Natural killer cell (primary cell): ENCODE data around the gene ADGRB2. TPM values are rescaled to one million over a fixed set of nuclear protein-coding genes. Genes with fewer than 3 reads are reported as not detected.

Experiments
- ATAC-seq, 3 donors: fragments of 150-1000 bp in 2 of 3; fragments of 200-7000 bp in 1 of 3; cut with Tn5 transposase; 1 replicate in 1 of 3; 2 replicates in 2 of 3; pipeline ENCODE4 v1.10.0; 2021; ENCODE audit warnings: mild to moderate bottlenecking in 2 of 3, moderate library complexity in 2 of 3
- DNase-seq, 2 donors: peaks; one replicate each; pipeline versions ENCODE4 v3.0.0 to v3.0.0-alpha.2; 2013 to 2021; ENCODE audit warnings: mixed read lengths in 1 of 2
- H3K27ac ChIP-seq: one replicate; pipeline ENCODE4 v1.5.1; 2013; ENCODE audit warnings: mild to moderate bottlenecking, low read length
- H3K27me3 ChIP-seq: one replicate; pipeline ENCODE4 v1.6.1; 2013; ENCODE audit warnings: low read length; ENCODE audit not compliant: control insufficient read depth, insufficient read depth
- H3K36me3 ChIP-seq: one replicate; pipeline ENCODE4 v1.6.1; 2013; ENCODE audit warnings: low read length; ENCODE audit not compliant: control insufficient read depth, insufficient read depth
- H3K4me1 ChIP-seq: one replicate; pipeline ENCODE4 v1.6.1; 2013; ENCODE audit warnings: low read length; ENCODE audit not compliant: control insufficient read depth, insufficient read depth
- H3K4me3 ChIP-seq: one replicate; pipeline ENCODE4 v1.5.1; 2013; ENCODE audit warnings: low read length
- H3K9me3 ChIP-seq: one replicate; pipeline ENCODE4 v1.6.1; 2013; ENCODE audit warnings: low read length; ENCODE audit not compliant: control insufficient read depth, insufficient read depth
- H3K27ac Mint-ChIP-seq, 2 donors: one replicate each; pipeline ENCODE4 v1.8.0; 2022; ENCODE audit warnings: mild to moderate bottlenecking in 2 of 2, mixed read lengths in 2 of 2, moderate library complexity in 1 of 2
- H3K27me3 Mint-ChIP-seq, 2 donors: one replicate each; pipeline ENCODE4 v1.8.0; 2022; ENCODE audit warnings: low read depth in 2 of 2, mixed read lengths in 2 of 2
- H3K36me3 Mint-ChIP-seq: one replicate; pipeline ENCODE4 v1.8.0; 2022; ENCODE audit warnings: mixed read lengths
- H3K4me1 Mint-ChIP-seq, 2 donors: one replicate each; pipeline ENCODE4 v1.8.0; 2022; ENCODE audit warnings: mixed read lengths in 2 of 2
- H3K4me3 Mint-ChIP-seq: one replicate; pipeline ENCODE4 v1.8.0; 2022; ENCODE audit warnings: mild to moderate bottlenecking, moderate library complexity, mixed read lengths
- H3K9me3 Mint-ChIP-seq, 2 donors: one replicate each; pipeline ENCODE4 v1.8.0; 2022; ENCODE audit warnings: mixed read lengths in 2 of 2
- WGBS: methylation state at CpG from one replicate; pipeline ENCODE4 v1.1.7; 2013; ENCODE audit warnings: missing lambda C conversion rate; ENCODE audit not compliant: insufficient coverage; 5-methylcytosine and 5-hydroxymethylcytosine counted together
- intact Hi-C: fragments of 100-400 bp; cut with micrococcal nuclease; formaldehyde crosslinking; loops from one replicate; pipeline ENCODE4 v1.14.2; 2022
- total RNA-seq, 4 donors: library from RNA; stranded (reverse); fragments of 120-200 nt in 1 of 4; gene quantifications; one replicate each; pipeline versions ENCODE4 v1.2.3 to v1.2.4, GENCODE V29; 2013 to 2022
- TF ChIP-seq, protein P1 (sequence below): fragments of 200-600 bp; IDR thresholded peaks from one replicate; pipeline ENCODE4 v1.8.0; 2022; ENCODE audit warnings: antibody characterized with exemption

Gene ADGRB2
- total RNA-seq, 3 donors from 2014 or later (not counting 1 experiment from before 2014, with no cell fraction given): 7.6 to 19.9 (median 12.8) TPM

DNA sequence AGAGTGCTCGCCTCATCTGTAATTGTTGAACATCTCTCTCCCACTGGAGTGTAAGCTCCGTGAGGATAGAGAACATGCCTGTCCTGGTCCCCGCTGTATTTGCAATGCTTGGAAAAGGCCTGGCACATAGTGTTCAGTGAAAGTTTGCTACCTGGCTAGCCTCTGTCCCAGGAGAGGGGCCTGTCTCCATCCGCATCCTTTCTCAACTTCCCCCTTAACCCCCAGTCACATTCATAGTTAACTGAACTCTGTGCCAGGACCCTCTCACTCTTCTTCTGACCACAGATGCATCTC is 36.5 kb upstream of the ADGRB2 start:
- Histone ChIP-seq H3K36me3 (no peaks in the 10 kb centered on the region), H3K27ac (no peak overlapping the region), H3K4me1 (no peaks in the 10 kb centered on the region), H3K27me3 (no peaks in the 10 kb centered on the region), H3K9me3 (no peaks in the 10 kb centered on the region), H3K4me3 (no peak overlapping the region)
- Mint-ChIP-seq H3K9me3 (no peaks in the 10 kb centered on the region), H3K27me3 (peaks cover 0 to 9% of the 10 kb centered on the region in 2 donors), H3K4me3 (no peak overlapping the region), H3K4me1 (peaks cover 4 to 9% of the 10 kb centered on the region in 2 donors), H3K36me3 (no peaks in the 10 kb centered on the region), H3K27ac (no peak overlapping the region)
- intact Hi-C loops: no loop called here
- 93% methylated on average over 4 of the region's 4 CpGs for whole genome bisulfite sequencing
- TF ChIP-seq, protein P1, sequence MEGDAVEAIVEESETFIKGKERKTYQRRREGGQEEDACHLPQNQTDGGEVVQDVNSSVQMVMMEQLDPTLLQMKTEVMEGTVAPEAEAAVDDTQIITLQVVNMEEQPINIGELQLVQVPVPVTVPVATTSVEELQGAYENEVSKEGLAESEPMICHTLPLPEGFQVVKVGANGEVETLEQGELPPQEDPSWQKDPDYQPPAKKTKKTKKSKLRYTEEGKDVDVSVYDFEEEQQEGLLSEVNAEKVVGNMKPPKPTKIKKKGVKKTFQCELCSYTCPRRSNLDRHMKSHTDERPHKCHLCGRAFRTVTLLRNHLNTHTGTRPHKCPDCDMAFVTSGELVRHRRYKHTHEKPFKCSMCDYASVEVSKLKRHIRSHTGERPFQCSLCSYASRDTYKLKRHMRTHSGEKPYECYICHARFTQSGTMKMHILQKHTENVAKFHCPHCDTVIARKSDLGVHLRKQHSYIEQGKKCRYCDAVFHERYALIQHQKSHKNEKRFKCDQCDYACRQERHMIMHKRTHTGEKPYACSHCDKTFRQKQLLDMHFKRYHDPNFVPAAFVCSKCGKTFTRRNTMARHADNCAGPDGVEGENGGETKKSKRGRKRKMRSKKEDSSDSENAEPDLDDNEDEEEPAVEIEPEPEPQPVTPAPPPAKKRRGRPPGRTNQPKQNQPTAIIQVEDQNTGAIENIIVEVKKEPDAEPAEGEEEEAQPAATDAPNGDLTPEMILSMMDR: no peak
- ATAC-seq (no peak), DNase-seq (no peak)

- intact Hi-C loops: no loop called here
- H3K27ac ChIP-seq: no peak overlapping the region
- H3K27me3 Mint-ChIP-seq: peaks cover 0 to 9% of the 10 kb centered on the region in 2 donors
- no peak overlapping the region for H3K4me3 ChIP-seq
- no peaks in the 10 kb centered on the region for H3K4me1 ChIP-seq
- DNase-seq: peak in 1 of 2 donors; percentile 8
- TF ChIP-seq, protein P1: no peak
- 88% methylated on average over 16 of the region's 16 CpGs for WGBS
- no peaks in the 10 kb centered on the region for H3K27me3 ChIP-seq
- peaks cover 4 to 9% of the 10 kb centered on the region in 2 donors for H3K4me1 Mint-ChIP-seq
- no peaks in the 10 kb centered on the region for H3K9me3 Mint-ChIP-seq
- no peak for ATAC-seq
- H3K27ac Mint-ChIP-seq: no peak overlapping the region
- no peaks in the 10 kb centered on the region for H3K36me3 ChIP-seq
- no peak overlapping the region for H3K4me3 Mint-ChIP-seq
- no peaks in the 10 kb centered on the region for H3K9me3 ChIP-seq
- H3K36me3 Mint-ChIP-seq: no peaks in the 10 kb centered on the region
These were observed 35.9 kb upstream of the ADGRB2 start for GRCh38 chr1:31799895-31800673.

GRCh38 chr1:31799196-31799894 is 35.2 kb upstream of the ADGRB2 start:
- Mint-ChIP-seq H3K9me3 (no peaks in the 10 kb centered on the region), H3K4me1 (peaks cover 4 to 9% of the 10 kb centered on the region in 2 donors), H3K27me3 (peaks cover 0 to 9% of the 10 kb centered on the region in 2 donors), H3K4me3 (no peak overlapping the region), H3K27ac (no peak overlapping the region), H3K36me3 (no peaks in the 10 kb centered on the region)
- no peaks in the 10 kb centered on the region for H3K27me3 ChIP-seq
- intact Hi-C loops: no loop called here
- no peak overlapping the region for H3K4me3 ChIP-seq
- TF ChIP-seq, protein P1: no peak
- H3K9me3 ChIP-seq: no peaks in the 10 kb centered on the region
- DNase-seq: peak in 1 of 2 donors; percentile 7
- H3K27ac ChIP-seq: no peak overlapping the region
- WGBS: 88% methylated on average over 8 of the region's 9 CpGs
- no peak for ATAC-seq
- H3K36me3 ChIP-seq: no peaks in the 10 kb centered on the region
- H3K4me1 ChIP-seq: no peaks in the 10 kb centered on the region
